HG03565 (cell line): Measurements from ENCODE around the gene URB2.
"Not testable (repeated sequence)": the region's sequence is repeated elsewhere in the genome, so short reads cannot be mapped to it uniquely, and the experiment has no call there.

Experiments
- ATAC-seq: cut with Tn5 transposase; IDR thresholded peaks from one replicate; pipeline ENCODE4 v1.9.1; 2021; ENCODE audit warnings: mild to moderate bottlenecking, moderate library complexity; ENCODE audit not compliant: unreplicated experiment

URB2 gene

DNA sequence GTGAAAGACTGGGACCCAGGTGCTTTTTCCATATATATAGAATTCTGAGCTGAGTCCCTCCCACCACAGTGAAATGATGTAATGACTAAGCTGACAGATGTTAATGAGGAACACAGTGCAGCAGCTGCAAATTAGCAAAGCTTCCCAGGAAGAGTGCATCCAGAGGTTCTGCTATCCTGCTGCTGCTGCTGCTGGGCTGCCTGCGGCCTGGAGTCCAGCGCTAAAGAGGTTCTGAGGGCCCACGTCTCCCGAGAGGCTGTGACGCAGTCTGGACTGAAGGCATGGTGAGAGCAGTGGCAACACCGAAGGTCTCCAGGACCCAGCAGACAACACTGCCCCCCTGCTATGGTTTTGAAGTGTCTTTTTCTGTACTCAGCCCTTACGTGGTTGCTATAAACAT lies 63.9 kb downstream of the URB2 start:
- ATAC-seq: no peak

DNA sequence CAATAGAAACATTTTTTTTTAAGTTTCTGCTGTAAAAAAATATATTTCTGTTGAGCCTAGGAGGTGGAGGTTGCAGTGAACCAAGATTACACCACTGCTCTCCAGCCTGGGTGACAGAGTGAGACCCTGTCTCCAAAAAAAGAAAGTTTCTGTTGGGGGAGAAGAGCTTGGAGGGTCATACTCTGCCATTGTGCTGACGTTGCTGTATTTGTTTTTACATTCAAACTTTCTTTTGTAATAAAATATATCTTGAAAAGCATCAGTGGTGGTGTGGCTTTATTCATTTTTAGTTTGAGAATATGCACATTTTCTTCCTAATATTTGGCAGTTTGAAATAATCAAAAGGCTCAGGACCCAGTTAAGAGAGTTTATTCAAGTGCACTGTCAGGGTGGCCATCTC lies 64.6 kb downstream of the URB2 start:
- ATAC-seq: no peak

DNA sequence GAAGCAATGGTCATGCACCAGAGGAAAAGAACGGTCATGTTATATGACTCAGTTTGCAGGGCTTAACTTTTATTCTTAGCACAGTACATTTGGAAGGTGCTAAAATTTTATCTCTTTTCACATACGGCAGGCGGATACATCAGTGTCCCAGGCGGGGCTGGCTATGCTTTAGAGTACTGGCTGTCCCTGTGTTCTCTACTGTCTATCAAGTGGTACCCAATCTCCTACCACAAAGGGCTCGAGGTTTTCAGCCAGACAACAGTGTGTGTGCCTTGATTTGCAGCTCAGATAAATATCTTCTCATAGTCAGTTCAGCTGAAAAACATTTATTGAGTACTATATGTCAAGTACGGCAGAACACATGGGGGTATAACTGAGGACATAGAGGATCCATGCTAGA lies 65.3 kb downstream of the URB2 start:
- no peak for ATAC-seq

DNA sequence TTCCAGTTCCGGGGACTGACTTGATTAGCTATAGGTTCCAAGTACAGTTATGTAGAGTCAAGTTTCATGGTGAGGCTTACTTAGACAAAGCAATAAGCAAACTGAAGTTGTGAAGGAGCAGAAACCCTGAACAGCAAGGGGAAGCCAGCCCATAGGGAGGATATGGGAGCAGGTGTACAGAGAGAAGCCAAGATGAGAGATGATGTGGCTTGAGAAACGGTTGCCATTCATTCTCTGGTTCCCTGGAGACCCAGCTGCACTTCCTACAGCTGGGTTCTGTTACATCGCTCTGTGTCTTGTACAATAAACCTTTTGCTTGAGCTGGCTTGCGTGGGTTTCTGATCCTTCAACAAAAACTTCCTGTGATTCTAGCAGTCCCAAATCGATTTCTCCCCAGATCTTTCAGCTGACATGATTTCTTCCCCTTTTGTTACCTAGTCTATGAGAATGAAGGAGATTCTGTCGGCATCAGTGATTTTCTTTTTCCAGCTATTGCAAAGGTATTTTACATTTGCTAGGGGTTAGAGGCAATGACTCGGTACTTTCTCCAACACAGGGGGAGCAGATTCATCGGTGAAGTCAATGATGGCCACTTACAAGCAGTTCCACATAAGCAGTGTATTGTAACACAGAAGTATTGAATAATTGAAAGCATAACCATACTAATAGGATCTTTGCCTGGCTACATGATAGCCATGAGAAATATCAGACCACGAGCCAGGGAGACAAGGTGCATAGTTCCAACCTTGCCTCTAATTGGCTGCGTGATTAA lies 67.3 kb downstream of the URB2 start:
- ATAC-seq: no peak

DNA sequence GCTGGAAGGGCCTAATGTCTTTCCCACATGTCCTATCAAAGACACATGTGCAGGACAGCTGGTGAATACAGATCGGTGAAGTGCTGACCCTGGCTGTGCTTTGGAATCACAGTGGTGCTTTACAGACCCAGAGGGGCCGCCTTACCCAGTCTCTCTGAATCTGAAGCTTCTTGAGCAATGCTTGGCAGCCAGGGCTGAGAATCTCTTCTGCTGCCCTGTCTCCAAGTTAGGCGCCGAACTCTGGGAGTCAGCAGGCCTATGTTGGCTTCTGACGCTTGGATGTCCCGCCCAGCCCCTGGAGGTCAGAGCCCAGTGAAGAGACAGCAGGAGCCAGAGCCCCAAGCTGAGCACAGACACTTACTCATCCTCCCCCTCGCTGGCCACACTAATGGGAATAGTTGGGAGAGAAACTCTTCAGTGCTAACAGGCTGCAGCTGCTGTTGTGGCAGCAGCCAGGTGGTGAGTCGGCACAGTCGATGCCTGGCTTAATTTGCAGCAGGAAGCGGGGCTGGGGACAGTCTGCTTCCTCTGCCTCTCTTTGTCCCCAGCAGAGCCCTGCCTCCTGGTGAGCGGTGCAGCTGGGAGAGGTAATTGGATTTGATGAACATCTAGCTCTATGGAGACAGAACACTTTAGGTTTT lies 68.1 kb downstream of the URB2 start:
- ATAC-seq: no peak

DNA sequence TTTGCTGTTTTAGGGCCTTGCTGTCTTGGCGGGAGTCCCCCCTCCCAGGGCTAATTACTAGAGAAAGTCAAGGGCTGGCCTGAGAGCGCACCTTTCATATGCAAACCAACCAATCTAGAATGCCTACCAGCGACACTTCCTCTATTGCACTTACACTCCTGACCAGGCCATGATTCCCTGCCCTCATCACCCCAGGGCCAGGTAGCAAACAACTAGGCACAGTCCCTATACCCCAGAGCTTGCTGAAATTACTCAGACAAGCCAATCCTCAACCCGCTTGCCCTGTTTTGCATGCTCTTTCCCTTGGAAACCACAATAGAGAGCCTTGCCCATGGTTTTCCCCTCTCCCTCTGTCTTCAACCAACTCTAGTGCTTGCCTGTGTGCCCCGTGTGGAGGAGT lies 70.3 kb downstream of the URB2 start:
- no peak for ATAC-seq

DNA sequence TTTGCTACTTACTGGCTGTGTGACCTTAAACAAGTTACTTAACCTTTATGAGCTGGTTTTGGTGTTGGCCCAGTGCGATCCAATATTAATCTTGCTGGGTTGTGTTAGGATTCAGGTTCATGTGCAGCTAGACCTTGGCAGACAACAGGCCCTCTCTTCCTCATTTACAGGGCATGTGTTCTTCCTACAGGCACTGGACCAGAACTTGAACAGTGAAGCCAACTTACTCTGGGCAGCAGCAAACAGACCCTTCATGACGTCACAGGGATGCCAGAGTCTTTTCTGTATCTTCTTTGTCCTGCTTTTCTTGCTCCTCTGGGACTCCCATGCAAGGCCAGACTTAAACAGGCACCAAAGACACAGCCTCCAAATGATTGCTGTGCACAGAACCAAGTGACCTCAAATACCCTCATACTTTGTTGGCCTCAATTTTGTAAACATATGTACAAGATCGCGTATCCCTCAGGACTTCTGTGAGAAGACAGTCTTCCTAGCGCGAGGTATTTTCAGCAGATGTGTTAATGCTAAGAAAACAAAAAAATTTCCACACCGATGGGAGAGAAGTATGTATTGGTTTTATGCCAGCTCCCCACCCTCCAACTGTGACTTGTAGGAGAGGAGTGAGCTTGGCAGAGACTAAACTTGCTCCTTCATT lies 73.7 kb downstream of the URB2 start:
- ATAC-seq: no peak

DNA sequence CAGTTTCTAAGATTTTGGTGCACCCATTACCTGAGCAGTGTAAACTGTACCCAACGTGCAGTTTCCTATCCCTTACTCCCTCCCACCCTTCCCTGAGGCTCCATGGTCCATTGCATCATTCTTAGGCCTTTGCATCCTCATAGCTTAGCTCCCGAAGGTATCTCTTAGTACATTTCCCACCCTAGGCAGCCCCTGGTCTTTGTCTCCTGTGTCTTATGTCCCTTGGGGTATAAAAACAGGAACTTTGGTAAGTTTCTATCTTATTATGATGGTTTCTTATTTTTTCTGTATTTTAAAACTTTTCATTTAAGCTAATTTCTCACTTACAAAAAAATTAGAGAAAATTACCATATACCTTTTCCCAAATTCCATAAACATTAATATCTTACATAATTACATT lies 78.1 kb downstream of the URB2 start:
- ATAC-seq: no peak

DNA sequence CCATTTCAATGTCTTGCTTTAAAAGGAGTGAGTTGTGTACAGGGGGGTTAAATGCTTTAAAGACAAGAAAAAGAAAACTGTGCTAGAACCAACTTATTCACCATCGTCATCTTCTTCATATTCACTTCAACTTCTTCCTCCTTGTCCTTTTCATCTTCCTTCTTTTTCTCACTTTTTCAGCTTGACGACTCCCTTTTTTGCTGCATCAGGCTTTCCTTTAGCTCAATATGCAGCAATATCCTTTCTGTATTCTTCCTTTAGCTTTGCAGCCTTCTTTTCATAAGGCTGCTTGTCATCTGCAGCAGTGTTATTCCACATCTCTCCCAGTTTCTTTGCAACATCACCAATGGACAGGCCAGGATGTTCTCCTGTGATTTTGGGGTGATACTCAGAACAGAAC lies 79.1 kb downstream of the URB2 start:
- not testable (repeated sequence) for ATAC-seq

DNA sequence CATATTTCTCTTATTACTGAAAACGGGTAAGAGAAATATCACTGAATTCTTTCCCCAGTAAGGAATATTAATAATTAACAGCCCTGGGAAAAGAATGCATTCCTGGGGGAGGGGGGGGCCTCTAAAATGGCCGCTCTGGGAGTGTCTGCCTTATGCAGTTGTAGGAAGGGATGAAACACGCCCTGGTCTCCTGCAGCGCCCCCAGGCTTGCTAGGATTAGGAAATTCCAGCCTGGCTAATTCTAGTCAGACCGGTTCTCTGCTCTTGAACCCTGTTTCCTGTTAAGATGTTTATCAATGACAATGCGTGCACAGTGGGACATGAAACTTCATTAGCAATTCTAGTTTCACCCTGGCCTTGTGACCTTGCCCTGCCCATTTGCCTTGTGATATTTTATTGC lies 81.1 kb downstream of the URB2 start:
- not testable (repeated sequence) for ATAC-seq

DNA sequence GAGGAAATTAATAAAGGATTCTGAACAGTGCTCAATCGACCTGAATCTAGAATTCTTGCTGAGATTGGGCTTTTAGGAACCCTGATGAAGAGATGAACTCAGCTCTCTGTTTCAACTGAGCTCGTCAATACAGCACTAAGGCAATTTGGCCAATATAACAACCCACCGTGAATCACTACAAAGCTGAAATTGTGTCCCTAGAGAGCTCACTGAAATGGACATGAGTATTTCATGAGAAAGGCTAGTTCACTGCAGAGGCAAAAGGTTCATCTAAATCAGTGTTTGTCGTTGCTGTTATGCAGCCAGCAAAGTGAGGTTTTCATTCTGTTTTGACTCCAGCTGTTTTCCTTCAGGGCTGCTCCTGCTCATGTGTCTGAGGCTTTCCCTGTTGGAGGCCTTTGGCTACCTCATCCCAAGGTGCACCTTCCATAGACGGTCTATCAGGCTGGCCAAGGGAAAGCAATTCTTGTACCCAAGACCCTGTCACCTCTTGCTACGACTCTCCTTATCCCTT lies 83.5 kb downstream of the URB2 start:
- no peak for ATAC-seq
